KOPT-K1 (cell line): ENCODE measurements around the gene ZBED5.
A peak's percentile ranks its signal among the peaks of the same experiment; 100 is the strongest.
"Not testable (repeated sequence)": the region's sequence is repeated elsewhere in the genome, so short reads cannot be mapped to it uniquely, and the experiment has no call there.

Experiments
- H3K27ac ChIP-seq: fragments of 200-600 bp; sonication (generic); 2 replicates; pipeline ENCODE4 v1.5.1; 2016; ENCODE audit warnings: antibody characterized with exemption, mild to moderate bottlenecking, low read depth, low read length; ENCODE audit not compliant: poor library complexity, severe bottlenecking
- H3K36me3 ChIP-seq: fragments of 200-600 bp; sonication (generic); 2 replicates; pipeline ENCODE4 v1.5.1; 2017; ENCODE audit warnings: antibody characterized with exemption, mild to moderate bottlenecking, low read length, moderate library complexity; ENCODE audit not compliant: insufficient read depth
- H3K9me3 ChIP-seq: fragments of 200-600 bp; sonication (generic); 2 replicates; pipeline ENCODE4 v1.5.1; 2017; ENCODE audit warnings: antibody characterized with exemption, low read length, mild to moderate bottlenecking; ENCODE audit not compliant: insufficient read depth, poor library complexity, severe bottlenecking

The ZBED5 gene

GRCh38 chr11:10861799-10862198 lies 3.9 kb upstream of the ZBED5 start:
- Histone ChIP-seq H3K36me3 (no peaks in the 10 kb centered on the region), H3K9me3 (no peaks in the 10 kb centered on the region), H3K27ac (no peak overlapping the region)

- H3K9me3 ChIP-seq = no peaks in the 10 kb centered on the region
- no peak overlapping the region for H3K27ac ChIP-seq
- no peaks in the 10 kb centered on the region for H3K36me3 ChIP-seq
Measured at GRCh38 chr11:10861047-10861446, 3.2 kb upstream of the ZBED5 start.

GRCh38 chr11:10858439-10859325 lies 829 bp upstream of the ZBED5 start:
- H3K36me3 ChIP-seq = peaks cover 21% of the 10 kb centered on the region
- no peaks in the 10 kb centered on the region for H3K9me3 ChIP-seq
- H3K27ac ChIP-seq = peak overlapping the region; percentile 95

GRCh38 chr11:10857459-10857708 lies 469 bp downstream of the ZBED5 start:
- Histone ChIP-seq H3K36me3 (peaks cover 34% of the 10 kb centered on the region), H3K27ac (peak overlapping the region; percentile 95)

GRCh38 chr11:10856689-10857458 lies 979 bp downstream of the ZBED5 start:
- Histone ChIP-seq H3K9me3 (no peaks in the 10 kb centered on the region), H3K36me3 (peaks cover 39% of the 10 kb centered on the region), H3K27ac (peak overlapping the region; percentile 95)

More at GRCh38 chr11:10857459-10857708, 469 bp downstream of the ZBED5 start:
- H3K9me3 ChIP-seq = no peaks in the 10 kb centered on the region

GRCh38 chr11:10855295-10855694 lies 2.6 kb downstream of the ZBED5 start:
- peaks cover 50% of the 10 kb centered on the region for H3K36me3 ChIP-seq
- no peaks in the 10 kb centered on the region for H3K9me3 ChIP-seq
- no peak overlapping the region for H3K27ac ChIP-seq

- peaks cover 31% of the 10 kb centered on the region for H3K36me3 ChIP-seq
- no peak overlapping the region for H3K27ac ChIP-seq
- no peaks in the 10 kb centered on the region for H3K9me3 ChIP-seq
Measured at GRCh38 chr11:10847960-10848860, 9.6 kb downstream of the ZBED5 start.

- peaks cover 16% of the 10 kb centered on the region for H3K36me3 ChIP-seq
- no peaks in the 10 kb centered on the region for H3K9me3 ChIP-seq
- H3K27ac ChIP-seq = no peak overlapping the region
Measured at GRCh38 chr11:10846660-10847059, 11.2 kb downstream of the ZBED5 start.

GRCh38 chr11:10845589-10845988 lies 12.3 kb downstream of the ZBED5 start:
- peaks cover 9% of the 10 kb centered on the region for H3K36me3 ChIP-seq

GRCh38 chr11:10844796-10845195 lies 13.1 kb downstream of the ZBED5 start:
- H3K27ac ChIP-seq = no peak overlapping the region
- no peaks in the 10 kb centered on the region for H3K9me3 ChIP-seq
- peaks cover 2% of the 10 kb centered on the region; the same call in 1 of the 2 replicates for H3K36me3 ChIP-seq

More at GRCh38 chr11:10845589-10845988, 12.3 kb downstream of the ZBED5 start:
- Histone ChIP-seq H3K9me3 (no peaks in the 10 kb centered on the region), H3K27ac (no peak overlapping the region)

GRCh38 chr11:10844356-10844755 lies 13.5 kb downstream of the ZBED5 start:
- no peaks in the 10 kb centered on the region for H3K9me3 ChIP-seq
- H3K27ac ChIP-seq = no peak overlapping the region
- H3K36me3 ChIP-seq = no peaks in the 10 kb centered on the region

GRCh38 chr11:10838881-10839280 lies 19.0 kb downstream of the ZBED5 start:
- Histone ChIP-seq H3K36me3 (no peaks in the 10 kb centered on the region), H3K9me3 (no peaks in the 10 kb centered on the region), H3K27ac (no peak overlapping the region)

GRCh38 chr11:10838083-10838482 lies 19.8 kb downstream of the ZBED5 start:
- no peak overlapping the region for H3K27ac ChIP-seq
- H3K36me3 ChIP-seq = no peaks in the 10 kb centered on the region
- H3K9me3 ChIP-seq = no peaks in the 10 kb centered on the region

GRCh38 chr11:10836884-10837283 lies 21.0 kb downstream of the ZBED5 start:
- not testable (repeated sequence) for H3K36me3 ChIP-seq, H3K27ac ChIP-seq, H3K9me3 ChIP-seq

GRCh38 chr11:10829139-10829538 lies 28.7 kb downstream of the ZBED5 start:
- H3K27ac ChIP-seq = no peak overlapping the region
- H3K36me3 ChIP-seq = no peaks in the 10 kb centered on the region
- peaks cover 3% of the 10 kb centered on the region for H3K9me3 ChIP-seq
